ENCODE results near the gene RGMB.

- TF ChIP-seq CTCF (IDR thresholded peaks at IDR 0.05) = peak; percentile 26 to 67 (median 53)
- no peak for TF ChIP-seq POLR2AphosphoS5 (IDR thresholded peaks at IDR 0.05)
Observed at GRCh38 chr5:98827161-98827560, 53.7 kb downstream of the RGMB start.
